Activated T-helper 2 cell treated with anti-CD3 and anti-CD28 coated beads, Interferon-gamma antibody, Interleukin-2, Interleukin-4, amounts not matched to agents 10 μg/mL and 5 μg/mL and 100 μg/mL, durations not matched to agents 14 hours and 24 hours and 36 hours (primary cell): ENCODE measurements around the gene CDHR5. TPM values are rescaled to one million over a fixed set of nuclear protein-coding genes. Genes with fewer than 3 reads are reported as not detected.
A peak's percentile ranks its signal among the peaks of the same experiment; 100 is the strongest.

Experiments
- DNase-seq: peaks from one replicate; pipeline ENCODE4 v3.0.0; 2021; ENCODE audit warnings: low spot score
- H3K27ac Mint-ChIP-seq: one replicate; pipeline ENCODE4 v1.8.0; 2021; ENCODE audit warnings: mixed read lengths
- H3K27me3 Mint-ChIP-seq: one replicate; pipeline ENCODE4 v1.8.0; 2021; ENCODE audit warnings: low read depth, mixed read lengths
- H3K36me3 Mint-ChIP-seq: one replicate; pipeline ENCODE4 v1.8.0; 2021; ENCODE audit warnings: low read depth, mixed read lengths
- H3K4me1 Mint-ChIP-seq: one replicate; pipeline ENCODE4 v1.8.0; 2021; ENCODE audit warnings: low read depth, mixed read lengths
- H3K4me3 Mint-ChIP-seq: one replicate; pipeline ENCODE4 v1.8.0; 2021; ENCODE audit warnings: low read depth, mild to moderate bottlenecking, moderate library complexity, mixed read lengths
- H3K9me3 Mint-ChIP-seq: one replicate; pipeline ENCODE4 v1.8.0; 2021; ENCODE audit warnings: mixed read lengths
- intact Hi-C: fragments of 100-400 bp; cut with micrococcal nuclease; formaldehyde crosslinking; loops from one replicate; pipeline ENCODE4 v1.15.1; 2023
- total RNA-seq: library from RNA; stranded (reverse); gene quantifications from 2 replicates; pipeline ENCODE4 v1.2.3, GENCODE V29; 2022

The CDHR5 gene
- not detected in 2 replicates for total RNA-seq

DNA sequence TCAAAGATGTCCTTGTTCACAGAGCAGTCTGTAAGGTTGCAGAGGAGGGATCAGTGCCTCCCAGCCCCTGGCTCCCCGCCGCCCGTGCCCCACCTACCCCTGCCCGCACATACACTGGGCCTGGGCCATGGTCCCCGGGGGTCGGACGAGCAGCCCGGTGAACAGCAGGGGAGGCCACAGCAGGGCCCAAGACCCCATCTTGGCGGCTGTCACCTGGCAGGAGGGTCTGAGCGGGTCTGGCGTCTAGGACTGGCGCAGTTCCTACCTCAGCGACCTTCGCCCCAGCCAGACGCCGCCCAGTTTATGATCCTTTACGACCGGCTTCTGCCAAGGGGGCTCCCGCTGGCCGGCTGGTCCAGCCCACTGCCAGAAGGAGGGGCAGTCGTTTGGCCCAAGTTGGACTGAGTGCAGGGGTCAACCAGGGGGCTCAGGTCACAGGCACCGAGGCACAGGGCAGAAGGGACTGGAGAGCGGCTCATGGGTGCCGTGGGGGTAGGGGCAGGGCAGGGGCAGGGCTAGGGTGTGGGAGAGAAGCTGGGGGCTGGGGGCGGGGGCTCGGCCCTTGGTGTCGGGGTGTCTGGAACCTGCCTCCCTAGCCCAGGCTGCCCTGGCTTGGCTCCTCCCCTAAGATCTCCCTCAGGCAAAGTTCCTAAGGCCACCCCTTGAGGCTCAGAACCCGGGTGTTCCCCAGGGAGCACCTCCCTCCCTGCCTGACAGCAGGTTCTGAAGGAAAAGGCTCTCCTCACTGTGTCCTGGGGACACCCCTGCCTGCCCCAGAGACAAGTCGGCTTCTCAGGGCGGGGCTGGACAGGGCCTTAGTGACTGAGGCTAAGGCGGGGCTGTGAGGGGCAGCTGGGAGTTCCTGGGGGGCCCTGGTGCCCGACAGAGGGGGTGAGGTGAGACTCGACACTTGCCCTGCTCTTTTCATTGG is at the start of gene CDHR5:
TSS of gene CDHR5 (minus strand) at position 251 of the 931 bp plus-strand sequence. CDS start at position 198, 53 bp downstream.
- intact Hi-C loops: no loop called here

GRCh38 chr11:674406-674805 is 49.7 kb upstream of the CDHR5 start:
- Mint-ChIP-seq H3K27me3 (no peaks in the 10 kb centered on the region), H3K27ac (no peak overlapping the region), H3K4me1 (no peaks in the 10 kb centered on the region), H3K36me3 (peaks cover 36% of the 10 kb centered on the region), H3K9me3 (no peaks in the 10 kb centered on the region), H3K4me3 (no peak overlapping the region)
- intact Hi-C loops: no loop called here
- DNase-seq: no peak

More for the DNA sequence above, at the start of gene CDHR5:
- Mint-ChIP-seq H3K9me3 (no peaks in the 10 kb centered on the region), H3K36me3 (peaks cover 7% of the 10 kb centered on the region), H3K4me1 (peaks cover 17% of the 10 kb centered on the region), H3K27ac (no peak within 1 kb of the TSS), H3K27me3 (peaks cover 15% of the 10 kb centered on the region), H3K4me3 (no peak within 1 kb of the TSS)
- DNase-seq: no peak

GRCh38 chr11:673866-674265 is 49.1 kb upstream of the CDHR5 start:
- H3K4me1 Mint-ChIP-seq: no peaks in the 10 kb centered on the region
- no peaks in the 10 kb centered on the region for H3K27me3 Mint-ChIP-seq
- H3K4me3 Mint-ChIP-seq: no peak overlapping the region
- no peaks in the 10 kb centered on the region for H3K9me3 Mint-ChIP-seq
- no peak for DNase-seq
- intact Hi-C loops: no loop called here
- H3K27ac Mint-ChIP-seq: no peak overlapping the region
- H3K36me3 Mint-ChIP-seq: peaks cover 35% of the 10 kb centered on the region

- H3K27me3 Mint-ChIP-seq: no peaks in the 10 kb centered on the region
- no peak overlapping the region for H3K27ac Mint-ChIP-seq
- DNase-seq: no peak
- intact Hi-C loops: no loop called here
- no peaks in the 10 kb centered on the region for H3K4me1 Mint-ChIP-seq
- H3K36me3 Mint-ChIP-seq: peaks cover 26% of the 10 kb centered on the region
- H3K4me3 Mint-ChIP-seq: no peak overlapping the region
- no peaks in the 10 kb centered on the region for H3K9me3 Mint-ChIP-seq
Measured at GRCh38 chr11:665704-666281, 41.0 kb upstream of the CDHR5 start.

GRCh38 chr11:665062-665703 is 40.4 kb upstream of the CDHR5 start:
- H3K36me3 Mint-ChIP-seq: peaks cover 26% of the 10 kb centered on the region
- no peak overlapping the region for H3K27ac Mint-ChIP-seq
- no peaks in the 10 kb centered on the region for H3K4me1 Mint-ChIP-seq
- H3K4me3 Mint-ChIP-seq: no peak overlapping the region
- H3K27me3 Mint-ChIP-seq: no peaks in the 10 kb centered on the region
- intact Hi-C loops: no loop called here
- no peak for DNase-seq
- no peaks in the 10 kb centered on the region for H3K9me3 Mint-ChIP-seq

DNA sequence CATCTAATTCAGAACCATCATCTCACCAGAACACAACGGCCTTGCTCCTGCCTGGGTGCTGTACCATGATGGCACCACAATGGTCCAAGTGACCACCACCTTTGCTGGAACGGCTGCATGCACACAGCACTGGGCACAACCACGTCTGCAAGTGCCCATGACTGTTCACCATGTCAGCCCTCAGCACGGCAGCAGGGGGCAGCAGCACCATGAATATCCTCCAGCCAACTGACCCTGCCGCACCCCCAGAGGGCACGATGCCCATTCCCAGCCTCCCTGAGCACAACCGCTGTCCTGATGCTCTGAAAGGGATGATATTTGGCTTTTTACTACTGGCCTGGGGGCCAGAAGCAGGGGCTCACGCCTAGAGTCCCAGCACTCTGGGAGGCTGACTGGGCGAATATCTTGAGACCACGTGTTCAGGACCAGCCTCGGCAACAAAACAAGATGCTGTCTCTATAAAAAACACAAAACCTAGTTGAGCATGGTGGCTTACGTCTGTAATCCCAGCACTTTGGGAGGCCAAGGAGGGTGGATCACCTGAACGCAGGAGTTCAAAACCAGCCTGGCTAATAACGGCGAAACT is 38.0 kb upstream of the CDHR5 start:
- H3K27me3 Mint-ChIP-seq: no peaks in the 10 kb centered on the region
- no peaks in the 10 kb centered on the region for H3K4me1 Mint-ChIP-seq
- intact Hi-C loops: loop anchor here (2.0 kb wide), 1 partner anchor 60 kb away; no protein-coding TSS in a partner anchor
- DNase-seq: peak; percentile 16
- H3K27ac Mint-ChIP-seq: no peak overlapping the region
- H3K36me3 Mint-ChIP-seq: peaks cover 26% of the 10 kb centered on the region
- no peaks in the 10 kb centered on the region for H3K9me3 Mint-ChIP-seq
- no peak overlapping the region for H3K4me3 Mint-ChIP-seq

GRCh38 chr11:660681-661444 is 36.1 kb upstream of the CDHR5 start:
- Mint-ChIP-seq H3K27me3 (no peaks in the 10 kb centered on the region), H3K27ac (no peak overlapping the region), H3K36me3 (peaks cover 22% of the 10 kb centered on the region), H3K9me3 (no peaks in the 10 kb centered on the region), H3K4me3 (no peak overlapping the region), H3K4me1 (no peaks in the 10 kb centered on the region)
- no peak for DNase-seq
- intact Hi-C loops: no loop called here

DNA sequence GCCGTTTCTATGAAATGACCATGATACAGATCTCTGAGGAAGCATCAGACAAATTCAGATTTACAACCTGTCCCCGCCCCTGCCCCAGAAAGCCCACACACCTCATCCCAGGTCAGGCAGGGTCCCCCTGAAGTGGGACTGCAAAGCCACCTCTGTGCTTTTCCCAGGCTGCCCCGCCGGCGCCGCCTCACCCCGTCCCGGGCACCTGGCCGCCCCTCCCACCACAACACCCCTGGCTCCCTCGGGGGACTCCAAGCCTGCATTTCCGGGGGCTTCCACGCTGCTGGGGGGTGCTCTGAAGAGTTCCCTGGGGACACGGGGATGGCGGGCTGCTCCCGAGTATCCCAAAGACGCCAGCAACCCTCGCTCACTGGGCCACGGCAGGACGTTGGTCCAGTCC is 35.5 kb upstream of the CDHR5 start:
- Mint-ChIP-seq H3K27ac (no peak overlapping the region), H3K4me1 (no peaks in the 10 kb centered on the region), H3K9me3 (no peaks in the 10 kb centered on the region), H3K27me3 (no peaks in the 10 kb centered on the region), H3K4me3 (no peak overlapping the region), H3K36me3 (peaks cover 19% of the 10 kb centered on the region)
- intact Hi-C loops: no loop called here
- no peak for DNase-seq

GRCh38 chr11:659532-660085 is 34.9 kb upstream of the CDHR5 start:
- DNase-seq: no peak
- intact Hi-C loops: no loop called here
- Mint-ChIP-seq H3K27me3 (no peaks in the 10 kb centered on the region), H3K4me3 (no peak overlapping the region), H3K4me1 (no peaks in the 10 kb centered on the region), H3K27ac (no peak overlapping the region), H3K36me3 (peaks cover 18% of the 10 kb centered on the region), H3K9me3 (no peaks in the 10 kb centered on the region)

DNA sequence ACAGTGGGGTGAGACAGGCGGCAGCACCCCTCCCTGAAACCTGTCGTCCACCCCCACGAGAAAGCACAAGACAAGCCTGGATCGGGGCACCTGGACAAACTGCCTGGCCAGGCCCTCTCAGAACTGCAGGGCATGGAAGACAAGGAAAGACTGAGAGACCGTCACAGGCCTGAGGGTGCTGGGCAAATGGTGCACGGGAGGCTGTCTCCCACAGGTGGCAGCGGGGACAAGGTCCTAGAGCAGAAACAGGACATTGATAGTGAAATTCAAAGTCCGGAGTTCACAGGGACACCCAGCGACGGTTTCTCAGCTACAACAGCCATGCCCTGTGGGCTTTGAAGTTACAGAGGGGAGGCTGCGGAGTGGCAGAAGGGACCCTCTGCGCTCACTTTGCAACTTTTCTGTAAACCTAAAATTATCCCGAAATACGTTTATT is 33.0 kb upstream of the CDHR5 start:
- no peaks in the 10 kb centered on the region for H3K27me3 Mint-ChIP-seq
- H3K9me3 Mint-ChIP-seq: no peaks in the 10 kb centered on the region
- no peaks in the 10 kb centered on the region for H3K4me1 Mint-ChIP-seq
- no peak for DNase-seq
- intact Hi-C loops: no loop called here
- H3K36me3 Mint-ChIP-seq: peaks cover 21% of the 10 kb centered on the region
- no peak overlapping the region for H3K4me3 Mint-ChIP-seq
- no peak overlapping the region for H3K27ac Mint-ChIP-seq

GRCh38 chr11:656866-657265 is 32.1 kb upstream of the CDHR5 start:
- peaks cover 20% of the 10 kb centered on the region for H3K36me3 Mint-ChIP-seq
- intact Hi-C loops: no loop called here
- no peak overlapping the region for H3K4me3 Mint-ChIP-seq
- no peaks in the 10 kb centered on the region for H3K27me3 Mint-ChIP-seq
- no peaks in the 10 kb centered on the region for H3K9me3 Mint-ChIP-seq
- H3K27ac Mint-ChIP-seq: no peak overlapping the region
- no peak for DNase-seq
- H3K4me1 Mint-ChIP-seq: no peaks in the 10 kb centered on the region

GRCh38 chr11:656426-656825 is 31.7 kb upstream of the CDHR5 start:
- Mint-ChIP-seq H3K9me3 (no peaks in the 10 kb centered on the region), H3K4me3 (no peak overlapping the region), H3K27ac (no peak overlapping the region), H3K4me1 (no peaks in the 10 kb centered on the region), H3K27me3 (no peaks in the 10 kb centered on the region), H3K36me3 (peaks cover 20% of the 10 kb centered on the region)
- intact Hi-C loops: no loop called here
- no peak for DNase-seq
